ENCODE data around the gene MKRN2.

GRCh38 chr3:12582730-12583129 lies 25.8 kb downstream of the MKRN2 start:
- TF ChIP-seq CTCF (conservative IDR thresholded peaks at IDR 0.05 in 1 of 2, IDR thresholded peaks at IDR 0.05 in 1 of 2; ENCODE audit: extremely low read depth in 1 of 2, insufficient read depth in 1 of 2, low read depth in 1 of 2, low read length in 2 of 2): no peak
- TF ChIP-seq EZH2 (IDR thresholded peaks at IDR 0.05; ENCODE audit: borderline replicate concordance, low read length): no peak
